ENCODE measurements around the gene ZNF778. TPM values are rescaled to one million over a fixed set of nuclear protein-coding genes. Genes with fewer than 3 reads are reported as not detected.
"Not testable (repeated sequence)": the region's sequence is repeated elsewhere in the genome, so short reads cannot be mapped to it uniquely, and the experiment has no call there.

The ZNF778 gene
- total RNA-seq, 2 experiments from 2014 or later, result 6.6 to 6.8 TPM

- no peaks in the 10 kb centered on the region for H3K27me3 Mint-ChIP-seq
- H3K9me3 Mint-ChIP-seq, result peaks cover 32% of the 10 kb centered on the region
- peaks cover 60% of the 10 kb centered on the region for H3K36me3 Mint-ChIP-seq (ENCODE audit: low read depth)
- no peak overlapping the region for H3K27ac Mint-ChIP-seq
- ChIA-PET POLR2A (no interaction called here), CTCF (no interaction called here)
- H3K4me3 Mint-ChIP-seq, result no peak overlapping the region
- no peaks in the 10 kb centered on the region for H3K4me1 Mint-ChIP-seq
- no peak for DNase-seq
Measured at GRCh38 chr16:89232107-89232506, 14.6 kb downstream of the ZNF778 start.

- DNase-seq, result no peak
- H3K4me1 Mint-ChIP-seq, result no peaks in the 10 kb centered on the region
- CTCF ChIA-PET, result no interaction called here
- H3K4me3 Mint-ChIP-seq, result no peak overlapping the region
- POLR2A ChIA-PET, result no interaction called here
- peaks cover 15% of the 10 kb centered on the region for H3K9me3 Mint-ChIP-seq
- no peak overlapping the region for H3K27ac Mint-ChIP-seq
- H3K36me3 Mint-ChIP-seq (ENCODE audit: low read depth), result peaks cover 42% of the 10 kb centered on the region
- H3K27me3 Mint-ChIP-seq, result no peaks in the 10 kb centered on the region
Measured at GRCh38 chr16:89233678-89234490, 16.4 kb downstream of the ZNF778 start.

GRCh38 chr16:89237733-89238132, 20.2 kb downstream of the ZNF778 start:
- no peak overlapping the region for H3K27ac Mint-ChIP-seq
- peaks cover 13% of the 10 kb centered on the region for H3K4me1 Mint-ChIP-seq
- ChIA-PET CTCF (no interaction called here), POLR2A (no interaction called here)
- no peak for DNase-seq
- H3K36me3 Mint-ChIP-seq (ENCODE audit: low read depth), result peaks cover 14% of the 10 kb centered on the region
- H3K27me3 Mint-ChIP-seq, result no peaks in the 10 kb centered on the region
- H3K9me3 Mint-ChIP-seq, result peaks cover 4% of the 10 kb centered on the region
- no peak overlapping the region for H3K4me3 Mint-ChIP-seq

- Mint-ChIP-seq H3K4me1 (peaks cover 24% of the 10 kb centered on the region), H3K27me3 (no peaks in the 10 kb centered on the region), H3K4me3 (peak overlapping the region; percentile 96), H3K9me3 (no peaks in the 10 kb centered on the region), H3K36me3 (ENCODE audit: low read depth) (peaks cover 2% of the 10 kb centered on the region), H3K27ac (peak overlapping the region; percentile 98)
- DNase-seq, result peak; percentile 81
- CTCF ChIA-PET, result interaction anchor here (0.6 to 1.9 kb wide), 9 partner anchors 11 to 672 kb away, joined by 3 to 11 read pairs (median 4); partner anchors contain the start of genes ZC3H18 and ZNF778
- POLR2A ChIA-PET, result interaction anchor here (0.6 to 3.0 kb wide), 20 partner anchors 16 to 430 kb away, joined by 3 to 21 read pairs (median 3); partner anchors contain the start of genes ACSF3, APRT, GALNS and SPG7
Measured at GRCh38 chr16:89241187-89242007, 23.9 kb downstream of the ZNF778 start.

GRCh38 chr16:89242795-89243200, 25.3 kb downstream of the ZNF778 start:
- H3K9me3 Mint-ChIP-seq, result no peaks in the 10 kb centered on the region
- POLR2A ChIA-PET, result no interaction called here
- peaks cover 2% of the 10 kb centered on the region for H3K36me3 Mint-ChIP-seq (ENCODE audit: low read depth)
- H3K27me3 Mint-ChIP-seq, result no peaks in the 10 kb centered on the region
- DNase-seq, result no peak
- H3K4me1 Mint-ChIP-seq, result peaks cover 27% of the 10 kb centered on the region
- CTCF ChIA-PET, result no interaction called here
- peak overlapping the region; percentile 11 for H3K4me3 Mint-ChIP-seq
- no peak overlapping the region for H3K27ac Mint-ChIP-seq

GRCh38 chr16:89243664-89244063, 26.2 kb downstream of the ZNF778 start:
- Mint-ChIP-seq H3K27me3 (no peaks in the 10 kb centered on the region), H3K4me1 (peaks cover 27% of the 10 kb centered on the region), H3K36me3 (ENCODE audit: low read depth) (peaks cover 2% of the 10 kb centered on the region), H3K4me3 (no peak overlapping the region), H3K27ac (no peak overlapping the region), H3K9me3 (no peaks in the 10 kb centered on the region)
- POLR2A ChIA-PET, result no interaction called here
- CTCF ChIA-PET, result no interaction called here
- DNase-seq, result no peak

GRCh38 chr16:89244264-89244663, 26.8 kb downstream of the ZNF778 start:
- H3K27ac Mint-ChIP-seq; DNase-seq; H3K9me3 Mint-ChIP-seq; POLR2A ChIA-PET; CTCF ChIA-PET; H3K27me3 Mint-ChIP-seq; H3K4me3 Mint-ChIP-seq; H3K36me3 Mint-ChIP-seq (ENCODE audit: low read depth): not testable (repeated sequence)
- peaks cover 27% of the 10 kb centered on the region for H3K4me1 Mint-ChIP-seq

- peaks cover 3% of the 10 kb centered on the region for H3K36me3 Mint-ChIP-seq (ENCODE audit: low read depth)
- H3K4me1 Mint-ChIP-seq, result peaks cover 25% of the 10 kb centered on the region
- no peak overlapping the region for H3K4me3 Mint-ChIP-seq
- H3K27me3 Mint-ChIP-seq, result no peaks in the 10 kb centered on the region
- no peak overlapping the region for H3K27ac Mint-ChIP-seq
- H3K9me3 Mint-ChIP-seq, result no peaks in the 10 kb centered on the region
- ChIA-PET CTCF (no interaction called here), POLR2A (no interaction called here)
- no peak for DNase-seq
Measured at GRCh38 chr16:89244754-89245153, 27.3 kb downstream of the ZNF778 start.

- Mint-ChIP-seq H3K27me3 (peaks cover 3% of the 10 kb centered on the region), H3K36me3 (ENCODE audit: low read depth) (peaks cover 4% of the 10 kb centered on the region), H3K4me1 (peaks cover 16% of the 10 kb centered on the region), H3K27ac (no peak overlapping the region), H3K4me3 (peak overlapping the region; percentile 43), H3K9me3 (peaks cover 7% of the 10 kb centered on the region)
- DNase-seq, result no peak
- ChIA-PET CTCF (interaction anchor here (1.5 kb wide), 1 partner anchor 388 kb away, joined by 6 read pairs; no protein-coding TSS in a partner anchor), POLR2A (interaction anchor here (1.3 to 2.3 kb wide), 3 partner anchors 13 to 261 kb away, joined by 3 to 9 read pairs (median 5); no protein-coding TSS in a partner anchor)
Measured at GRCh38 chr16:89246383-89246902, 28.9 kb downstream of the ZNF778 start.

- POLR2A ChIA-PET, result interaction anchor here (0.6 to 2.3 kb wide), 6 partner anchors 12 to 314 kb away, joined by 3 to 9 read pairs (median 4); partner anchors contain the start of gene ZNF778
- Mint-ChIP-seq H3K27ac (no peak overlapping the region), H3K4me3 (peak overlapping the region; percentile 56), H3K36me3 (ENCODE audit: low read depth) (peaks cover 4% of the 10 kb centered on the region), H3K4me1 (peaks cover 14% of the 10 kb centered on the region), H3K9me3 (peaks cover 7% of the 10 kb centered on the region), H3K27me3 (peaks cover 3% of the 10 kb centered on the region)
- peak; percentile 95 for DNase-seq
- CTCF ChIA-PET, result interaction anchor here (0.8 to 1.5 kb wide), 3 partner anchors 30 to 389 kb away, joined by 3 to 6 read pairs (median 3); partner anchors contain the start of gene ZNF778
Measured at GRCh38 chr16:89246903-89247733, 29.6 kb downstream of the ZNF778 start.

- H3K27ac Mint-ChIP-seq; H3K27me3 Mint-ChIP-seq; H3K36me3 Mint-ChIP-seq (ENCODE audit: low read depth); H3K9me3 Mint-ChIP-seq; DNase-seq: not testable (repeated sequence)
- peaks cover 14% of the 10 kb centered on the region for H3K4me1 Mint-ChIP-seq
- POLR2A ChIA-PET, result interaction anchor here (1.0 to 1.5 kb wide), 4 partner anchors 12 to 313 kb away, joined by 3 to 9 read pairs (median 4); partner anchors contain the start of gene ZNF778
- CTCF ChIA-PET, result interaction anchor here (0.8 to 1.5 kb wide), 3 partner anchors 30 to 390 kb away, joined by 3 to 6 read pairs (median 3); partner anchors contain the start of gene ZNF778
- H3K4me3 Mint-ChIP-seq, result peak overlapping the region; percentile 69
Measured at GRCh38 chr16:89247734-89248075, 30.2 kb downstream of the ZNF778 start.
